Forelimb muscle (tissue), 1 donor: Measurements from ENCODE around the gene LRRC10. TPM values are rescaled to one million over a fixed set of nuclear protein-coding genes. Genes with fewer than 3 reads are reported as not detected.

ENCODE experiments used
- DNase-seq: peaks from one replicate; pipeline ENCODE4 v3.0.0-alpha.2; 2013; ENCODE audit warnings: low read depth
- polyA plus RNA-seq: library from polyadenylated mRNA; unstranded; fragments of 120-200 nt; gene quantifications from one replicate; pipeline ENCODE4 v1.2.1, GENCODE V29; 2013; ENCODE audit not compliant: insufficient read length

Gene LRRC10
- 0.05 TPM for polyA plus RNA-seq

- DNase-seq = no peak
These were observed at the start of gene LRRC10 for GRCh38 chr12:69610729-69611128. LRRC10 (minus strand) TSS chr12:69610907; CDS start chr12:69610838, 69 bp downstream.

- DNase-seq = no peak
These were observed 49.6 kb upstream of the LRRC10 start for GRCh38 chr12:69660164-69660863.

- DNase-seq = no peak
These were observed 47.5 kb upstream of the LRRC10 start for GRCh38 chr12:69658203-69658602.

- no peak for DNase-seq
These were observed 46.9 kb upstream of the LRRC10 start for GRCh38 chr12:69657376-69658137.

GRCh38 chr12:69655616-69656340, 45.1 kb upstream of the LRRC10 start:
- no peak for DNase-seq

- no peak for DNase-seq
These were observed 43.0 kb upstream of the LRRC10 start for GRCh38 chr12:69653703-69654102.

GRCh38 chr12:69651922-69652321, 41.2 kb upstream of the LRRC10 start:
- no peak for DNase-seq

GRCh38 chr12:69649529-69649928, 38.8 kb upstream of the LRRC10 start:
- no peak for DNase-seq

GRCh38 chr12:69648476-69648875, 37.8 kb upstream of the LRRC10 start:
- no peak for DNase-seq

GRCh38 chr12:69647178-69647577, 36.5 kb upstream of the LRRC10 start:
- no peak for DNase-seq

- no peak for DNase-seq
These were observed 34.3 kb upstream of the LRRC10 start for GRCh38 chr12:69645031-69645430.

- DNase-seq = no peak
These were observed 33.8 kb upstream of the LRRC10 start for GRCh38 chr12:69644511-69644910.

GRCh38 chr12:69642531-69642930, 31.8 kb upstream of the LRRC10 start:
- no peak for DNase-seq

GRCh38 chr12:69641546-69641945, 30.8 kb upstream of the LRRC10 start:
- DNase-seq = no peak

- no peak for DNase-seq
These were observed 28.8 kb upstream of the LRRC10 start for GRCh38 chr12:69639400-69640016.

- DNase-seq = no peak
These were observed 22.4 kb upstream of the LRRC10 start for GRCh38 chr12:69633061-69633460.

GRCh38 chr12:69630191-69630590, 19.5 kb upstream of the LRRC10 start:
- DNase-seq = no peak

- no peak for DNase-seq
These were observed 16.8 kb upstream of the LRRC10 start for GRCh38 chr12:69627501-69627900.

- no peak for DNase-seq
These were observed 13.3 kb upstream of the LRRC10 start for GRCh38 chr12:69623970-69624369.

GRCh38 chr12:69621551-69621950, 10.8 kb upstream of the LRRC10 start:
- DNase-seq = no peak

GRCh38 chr12:69620921-69621320, 10.2 kb upstream of the LRRC10 start:
- no peak for DNase-seq

- no peak for DNase-seq
These were observed 9.4 kb upstream of the LRRC10 start for GRCh38 chr12:69620077-69620476.
